Activated T-helper 9 cell treated with anti-CD3 and anti-CD28 coated beads, Interleukin-2, amount 50 U/mL, for 16 hours (primary cell): ENCODE data around the gene ZFP36.

Experiments used
- DNase-seq: peaks from one replicate; pipeline ENCODE4 v3.0.0-alpha.2; 2020; ENCODE audit warnings: low read depth

Gene ZFP36

DNA sequence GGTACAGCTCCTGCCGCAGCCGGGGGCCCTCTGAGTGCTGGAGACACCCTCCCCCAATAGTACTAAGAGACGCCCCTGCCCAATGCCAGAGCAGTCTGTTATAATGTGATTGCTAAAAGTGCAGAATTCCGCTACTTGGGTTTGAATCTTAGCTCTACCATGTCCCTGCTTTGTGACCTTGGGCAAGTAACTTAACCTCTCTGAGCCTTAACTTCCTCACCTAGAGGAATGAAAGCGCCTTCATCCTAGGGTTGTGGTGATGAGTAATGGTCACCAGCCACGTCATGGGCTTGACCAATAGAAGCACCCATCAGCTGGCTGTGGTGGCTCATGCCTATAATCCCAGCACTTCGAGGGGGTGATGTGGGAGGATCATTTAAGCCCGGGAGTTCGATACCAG, 12.4 kb downstream of the ZFP36 start:
- DNase-seq: no peak

DNA sequence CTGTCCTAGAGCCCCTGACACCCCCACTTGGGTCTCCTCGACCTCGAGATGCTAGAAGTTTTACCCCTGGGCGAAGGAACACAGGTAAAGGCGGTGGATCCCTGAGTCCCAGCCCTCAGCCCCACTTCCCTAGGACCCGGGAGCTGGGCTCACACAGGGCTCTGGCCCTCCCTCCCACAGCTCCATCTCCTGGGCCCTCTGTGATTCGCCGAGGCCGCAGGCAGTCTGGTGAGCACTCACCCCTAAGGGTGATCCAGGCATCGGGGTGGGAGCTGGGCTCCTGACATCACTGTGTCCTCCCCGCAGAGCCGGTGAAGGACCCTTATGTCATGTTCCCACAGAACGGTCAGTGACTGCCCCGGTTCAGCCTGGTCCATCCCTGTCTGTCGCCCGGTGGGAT, 14.1 kb downstream of the ZFP36 start:
- DNase-seq: no peak

DNA sequence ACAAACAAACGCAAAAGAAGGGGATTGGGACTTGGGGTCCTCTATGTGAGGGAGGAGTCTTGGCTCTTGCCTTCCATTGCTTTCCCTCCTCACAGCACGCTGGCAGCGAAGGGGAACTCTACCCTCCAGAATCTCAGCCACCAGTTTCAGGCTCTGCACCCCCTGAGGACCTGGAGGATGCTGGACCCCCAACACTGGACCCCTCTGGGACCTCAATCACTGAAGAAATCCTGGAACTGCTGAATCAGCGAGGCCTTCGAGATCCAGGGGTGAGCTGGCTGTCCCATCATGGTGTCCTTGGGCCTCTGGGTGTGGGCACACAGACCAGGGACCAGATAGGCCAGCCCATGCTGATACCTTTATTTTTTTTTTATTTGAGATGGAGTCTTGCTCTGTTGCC, 15.4 kb downstream of the ZFP36 start:
- no peak for DNase-seq

DNA sequence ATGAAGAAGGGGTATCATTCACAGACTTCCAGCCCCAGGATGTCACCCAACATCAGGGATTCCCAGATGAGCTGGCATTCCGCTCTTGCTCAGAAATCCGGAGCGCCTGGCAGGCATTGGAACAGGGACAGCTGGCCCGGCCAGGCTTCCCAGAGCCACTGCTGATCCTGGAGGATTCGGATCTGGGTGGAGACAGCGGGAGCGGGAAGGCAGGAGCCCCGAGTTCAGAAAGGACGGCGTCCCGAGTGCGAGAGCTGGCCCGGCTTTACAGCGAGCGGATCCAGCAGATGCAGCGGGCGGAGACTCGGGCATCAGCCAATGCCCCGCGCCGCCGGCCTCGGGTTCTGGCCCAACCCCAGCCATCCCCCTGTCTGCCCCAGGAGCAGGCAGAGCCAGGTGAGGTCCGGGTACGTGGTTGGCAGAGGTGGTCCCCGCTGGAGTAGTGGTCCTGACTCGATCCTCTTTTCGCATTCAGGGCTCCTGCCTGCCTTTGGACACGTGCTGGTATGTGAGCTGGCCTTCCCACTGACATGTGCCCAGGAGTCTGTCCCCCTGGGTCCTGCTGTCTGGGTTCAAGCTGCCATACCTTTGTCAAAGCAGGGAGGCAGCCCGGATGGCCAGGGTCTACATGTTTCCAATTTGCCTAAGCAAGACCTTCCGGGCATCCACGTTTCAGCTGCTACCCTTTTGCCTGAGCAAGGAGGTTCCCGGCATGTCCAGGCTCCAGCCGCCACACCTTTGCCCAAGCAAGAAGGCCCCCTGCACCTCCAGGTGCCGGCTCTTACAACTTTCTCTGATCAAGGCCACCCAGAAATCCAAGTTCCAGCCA, 16.8 kb downstream of the ZFP36 start:
- DNase-seq: no peak

DNA sequence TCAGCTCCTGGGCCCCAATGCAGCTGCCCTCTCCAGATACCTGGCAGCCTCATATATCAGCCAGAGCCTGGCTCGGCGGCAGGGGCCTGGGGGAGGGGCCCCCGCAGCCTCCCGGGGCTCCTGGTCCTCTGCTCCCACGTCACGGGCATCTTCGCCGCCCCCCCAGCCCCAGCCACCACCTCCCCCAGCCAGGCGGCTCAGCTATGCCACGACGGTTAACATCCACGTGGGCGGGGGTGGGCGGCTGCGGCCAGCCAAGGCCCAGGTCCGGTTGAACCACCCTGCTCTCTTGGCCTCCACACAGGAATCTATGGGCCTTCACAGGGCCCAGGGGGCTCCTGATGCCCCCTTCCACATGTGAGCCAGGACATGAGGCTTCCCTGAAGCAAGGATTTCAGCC, 18.3 kb downstream of the ZFP36 start:
- no peak for DNase-seq

DNA sequence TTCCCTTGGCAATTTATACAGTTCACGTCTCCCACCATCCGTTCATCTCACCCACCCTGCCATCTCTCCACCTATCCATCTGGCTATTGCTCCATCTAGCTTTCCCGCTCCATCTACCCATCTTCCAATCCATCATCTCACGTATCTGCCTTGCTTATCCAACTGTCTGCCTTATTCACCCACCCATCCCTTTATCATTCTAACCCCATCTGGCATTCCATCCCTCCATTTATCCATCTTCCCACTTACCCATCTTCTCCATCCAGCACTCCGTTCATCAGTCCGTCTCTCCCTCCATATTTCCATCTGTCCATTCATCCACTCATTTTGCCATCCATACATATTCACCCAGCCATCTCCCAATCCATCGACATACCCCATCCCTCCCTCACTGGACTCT, 19.1 kb downstream of the ZFP36 start:
- DNase-seq: no peak

DNA sequence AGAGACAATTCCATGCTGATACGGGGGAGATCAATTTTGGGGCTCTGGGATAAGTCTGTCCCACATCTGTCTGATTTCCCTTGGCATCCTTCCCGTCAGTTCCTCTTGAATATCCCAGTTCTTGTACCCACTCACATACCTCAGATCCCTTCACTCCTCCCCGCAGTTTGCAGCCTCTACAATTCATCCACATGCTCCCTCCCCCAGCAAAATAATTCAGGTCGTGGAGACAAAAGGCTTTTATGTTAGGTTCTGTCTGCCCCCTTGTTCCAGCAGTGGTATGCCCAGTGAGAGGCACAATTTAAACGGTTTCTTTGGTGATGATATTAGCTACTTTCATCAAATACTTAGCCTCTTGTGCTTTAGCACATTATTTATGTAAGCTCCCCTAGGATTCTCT, 19.5 kb downstream of the ZFP36 start:
- DNase-seq: no peak

DNA sequence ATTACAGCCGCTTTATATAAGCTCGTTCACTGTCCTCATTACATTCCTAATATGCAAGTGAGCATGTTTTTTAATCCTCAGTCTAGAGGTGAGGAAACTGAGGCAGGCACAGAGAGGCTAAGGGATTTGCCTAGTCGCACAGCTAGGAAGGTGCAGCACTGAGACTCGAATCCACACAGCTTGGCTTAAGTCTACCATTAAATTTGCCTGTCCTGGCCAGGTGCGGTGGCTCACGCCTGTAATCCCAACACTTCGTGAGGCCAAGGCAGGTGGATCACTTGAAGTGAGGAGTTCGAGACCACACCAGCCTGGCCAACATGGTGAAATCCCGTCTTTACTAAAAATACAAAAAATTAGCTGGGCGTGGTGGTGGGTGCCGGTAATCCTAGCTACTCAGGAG, 21.1 kb downstream of the ZFP36 start:
- no peak for DNase-seq

DNA sequence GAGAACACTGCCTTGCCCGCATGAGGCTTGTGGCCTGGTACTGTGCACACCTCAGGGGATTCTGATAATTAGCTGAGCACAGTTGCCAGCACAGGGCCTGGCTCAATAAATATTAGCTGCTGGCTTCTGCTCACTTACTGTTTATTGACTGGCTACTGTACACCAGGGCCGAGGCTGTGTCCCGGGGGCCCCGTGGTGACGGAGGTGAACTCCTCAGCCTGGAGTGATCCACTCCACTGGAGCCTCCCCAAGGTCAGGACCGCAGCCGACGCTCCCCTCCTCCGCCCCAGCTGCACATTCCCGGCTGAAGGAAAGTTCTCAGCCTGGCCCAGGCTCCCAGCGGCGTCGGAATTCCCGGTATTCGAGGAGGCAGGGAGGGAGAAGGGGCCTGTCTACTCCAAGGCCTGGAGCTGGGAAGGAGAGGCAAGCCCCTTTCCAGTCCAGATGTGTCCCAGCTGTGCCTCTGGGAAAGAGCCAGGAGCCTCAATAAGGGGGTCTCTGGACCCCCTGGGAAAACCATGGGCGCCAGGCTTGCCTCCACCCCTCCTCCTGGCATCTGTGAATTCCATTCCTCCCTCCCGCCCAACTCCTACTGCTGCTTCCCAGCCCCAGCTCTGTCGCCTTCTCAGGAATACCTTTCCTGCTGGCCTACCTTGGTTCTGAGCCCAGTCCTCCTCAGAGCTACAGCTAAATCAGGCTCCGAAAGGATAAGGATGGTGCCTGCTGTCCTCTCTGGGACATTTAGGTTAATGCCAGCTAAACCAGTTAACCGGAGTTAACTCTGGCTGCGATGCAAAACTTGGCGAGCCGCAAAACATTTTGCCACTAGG, 21.9 kb downstream of the ZFP36 start:
- DNase-seq: no peak

DNA sequence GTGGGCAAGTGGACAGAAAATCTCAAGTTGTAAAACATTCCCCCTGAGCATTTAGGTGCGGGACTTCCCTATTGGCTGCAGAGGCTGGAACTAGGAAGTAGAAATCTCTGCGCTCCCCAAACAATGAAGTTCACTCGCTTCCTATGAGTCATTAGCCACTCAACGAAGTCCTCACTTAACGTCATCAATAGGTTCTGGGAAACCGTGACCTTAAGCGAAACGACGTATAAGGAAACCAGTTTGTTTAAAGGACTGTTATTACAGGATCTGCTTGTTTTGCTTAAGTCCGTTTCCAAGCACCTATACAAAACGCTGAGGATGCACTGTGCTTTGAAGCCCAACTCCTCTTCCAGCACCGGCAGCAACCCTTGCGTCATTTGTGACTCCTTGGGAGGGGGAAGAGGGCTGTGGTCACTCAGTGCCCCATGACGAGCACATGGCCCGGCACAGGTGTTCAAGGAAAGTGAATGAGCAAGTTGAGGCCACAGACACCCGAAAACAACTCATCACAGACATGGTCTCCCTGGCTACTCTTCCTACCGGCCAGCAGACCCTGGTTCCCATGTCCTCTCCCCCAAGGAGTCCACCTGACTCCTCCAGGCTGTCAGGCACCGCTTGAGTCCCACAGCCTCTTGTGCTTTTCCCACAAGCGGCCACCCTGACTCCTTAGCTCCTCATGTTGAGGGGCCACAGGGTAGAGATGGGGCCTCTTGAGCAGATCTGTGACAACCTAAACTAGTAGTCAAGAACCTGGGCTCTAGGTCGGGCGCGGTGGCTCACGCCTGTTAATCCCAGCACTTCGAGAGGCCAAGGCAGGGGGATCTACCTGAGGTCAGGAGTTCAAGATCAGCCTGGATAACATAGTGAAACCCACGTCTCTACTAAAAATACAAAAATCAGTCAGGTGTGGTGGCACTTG, 24.3 kb downstream of the ZFP36 start:
- peak; percentile 64 for DNase-seq

DNA sequence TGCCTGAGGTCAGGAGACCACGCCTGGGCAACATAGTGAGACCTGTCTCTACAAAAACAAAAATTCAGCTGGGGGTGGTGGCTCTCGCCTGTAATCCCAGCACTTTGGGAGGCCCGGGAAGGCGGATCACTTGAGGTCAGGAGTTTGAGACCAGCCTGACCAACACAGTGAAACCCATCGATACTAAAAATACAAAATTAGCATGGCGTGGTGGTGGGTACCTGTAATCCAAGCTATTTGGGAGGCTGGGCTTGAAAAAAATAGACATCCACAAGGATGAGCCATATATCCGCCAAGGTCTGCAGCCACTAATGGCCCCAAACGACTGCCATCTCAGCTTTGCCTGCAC, 26.0 kb downstream of the ZFP36 start:
- DNase-seq: no peak

DNA sequence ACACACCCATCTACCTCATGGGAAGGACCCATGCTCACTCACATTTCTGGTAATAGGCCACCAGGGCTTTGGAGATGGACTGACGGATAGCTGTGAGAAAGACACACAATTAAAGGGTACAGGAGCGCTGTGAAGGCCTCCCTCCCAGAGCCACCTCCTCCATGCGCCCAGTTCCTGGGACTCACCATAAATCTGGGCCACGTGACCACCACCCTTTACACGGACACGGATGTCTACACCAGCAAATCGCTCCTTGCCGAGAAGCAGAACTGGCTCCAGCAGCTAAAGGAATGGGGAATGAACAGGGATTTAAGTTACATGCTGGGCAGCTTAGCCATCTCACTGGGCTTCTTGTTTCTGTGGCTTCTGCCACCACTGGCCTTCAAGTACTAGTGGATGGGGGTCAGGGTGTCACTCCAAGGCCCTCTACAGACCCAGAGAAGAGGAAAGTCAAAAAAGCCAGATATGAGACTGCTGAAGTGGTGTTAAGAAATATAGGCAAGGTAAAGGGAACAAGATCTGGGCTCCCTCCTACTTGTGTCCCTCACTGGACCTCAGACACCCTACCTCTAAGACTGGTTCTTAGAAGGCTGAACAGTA, 26.9 kb downstream of the ZFP36 start:
- DNase-seq: no peak

DNA sequence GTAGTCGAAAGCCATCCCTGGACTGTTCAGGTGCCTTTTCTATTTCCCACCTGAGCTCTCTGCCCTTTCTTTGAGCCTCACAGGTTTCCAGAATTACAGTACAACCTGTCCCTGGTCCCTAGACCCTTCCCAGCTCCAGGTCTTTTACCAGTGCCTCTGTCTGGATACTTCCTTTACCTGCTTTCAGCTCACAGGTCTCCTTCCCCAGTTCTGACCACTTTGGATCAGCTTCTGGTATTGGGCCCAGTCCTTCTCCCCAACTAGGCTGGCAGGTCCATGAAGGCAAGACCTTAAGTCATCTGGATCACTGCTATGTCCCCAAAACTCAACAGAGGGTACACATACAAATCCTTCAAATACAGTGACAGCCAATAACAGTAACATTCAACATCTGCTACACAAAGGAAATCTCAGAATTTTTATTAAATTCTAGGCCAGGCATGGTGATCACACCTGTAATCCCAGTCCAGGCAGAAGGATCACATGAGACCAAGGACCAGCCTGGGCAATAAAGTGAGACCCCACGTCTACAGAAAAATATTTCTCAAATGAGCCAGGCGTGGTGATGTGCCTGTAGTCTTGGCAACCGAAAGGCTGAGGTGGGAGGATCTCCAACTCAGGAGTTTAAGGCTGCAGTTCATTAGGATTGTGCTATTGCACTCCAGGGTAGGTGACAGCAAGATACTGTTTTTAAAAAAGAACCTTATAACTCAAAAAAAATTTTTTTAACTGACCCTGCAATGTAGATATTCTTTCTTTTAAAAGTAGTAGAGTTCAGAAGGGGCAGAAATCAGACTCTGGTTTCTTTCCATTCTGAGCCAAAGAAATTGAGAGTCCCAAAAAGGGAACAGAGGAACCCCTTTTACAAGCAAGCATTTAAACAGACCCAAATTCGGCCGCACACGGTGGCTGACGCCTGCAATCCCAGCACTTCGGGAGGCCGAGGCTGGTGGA, 27.8 kb downstream of the ZFP36 start:
- no peak for DNase-seq

DNA sequence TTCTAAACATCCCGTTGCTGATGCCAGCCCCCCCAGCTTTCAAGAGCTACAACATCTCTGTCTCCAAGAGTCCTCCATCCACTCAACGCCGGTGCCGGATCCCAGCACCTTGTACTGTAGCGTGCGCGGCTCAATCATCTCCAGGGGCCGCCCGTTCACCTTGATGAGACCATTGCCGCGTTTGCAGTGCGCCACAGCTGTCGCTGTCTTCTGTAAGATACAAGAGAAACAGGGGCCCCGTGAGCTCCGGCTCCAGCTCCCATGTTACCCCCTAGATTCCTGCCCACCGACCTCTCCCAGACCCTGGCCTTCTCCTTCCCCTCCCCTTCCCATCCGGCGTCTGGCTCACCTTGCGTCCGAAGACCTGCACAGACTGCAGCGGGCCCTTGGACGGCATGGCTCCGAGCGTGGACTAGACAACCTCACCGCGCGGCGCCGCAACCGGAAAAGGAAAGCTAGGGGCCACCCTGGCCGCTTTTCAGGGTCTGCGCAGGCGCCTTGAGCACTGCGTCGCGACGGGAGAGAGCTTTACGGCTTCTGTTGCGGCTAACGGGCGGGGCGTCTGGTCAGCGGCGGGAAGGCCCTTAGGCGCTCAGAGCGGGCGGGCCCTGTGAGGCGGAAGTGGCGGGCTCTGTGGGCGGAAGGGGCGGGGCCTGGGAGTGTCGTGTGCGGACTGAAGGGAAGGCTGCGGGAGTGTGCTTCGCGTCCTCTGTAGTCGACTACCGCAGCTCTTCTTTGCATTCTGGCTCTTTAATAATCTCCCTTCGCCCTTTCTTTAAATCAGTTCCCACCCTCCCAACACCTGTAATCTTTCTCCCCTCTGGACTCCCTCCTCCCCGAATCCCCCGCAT, 29.1 kb downstream of the ZFP36 start, which contains the start of gene RPS16:
TSS of gene RPS16 (minus strand) at position 451 of the 851 bp plus-strand sequence. CDS start at position 397, 54 bp downstream.
- DNase-seq: peak; percentile 100

DNA sequence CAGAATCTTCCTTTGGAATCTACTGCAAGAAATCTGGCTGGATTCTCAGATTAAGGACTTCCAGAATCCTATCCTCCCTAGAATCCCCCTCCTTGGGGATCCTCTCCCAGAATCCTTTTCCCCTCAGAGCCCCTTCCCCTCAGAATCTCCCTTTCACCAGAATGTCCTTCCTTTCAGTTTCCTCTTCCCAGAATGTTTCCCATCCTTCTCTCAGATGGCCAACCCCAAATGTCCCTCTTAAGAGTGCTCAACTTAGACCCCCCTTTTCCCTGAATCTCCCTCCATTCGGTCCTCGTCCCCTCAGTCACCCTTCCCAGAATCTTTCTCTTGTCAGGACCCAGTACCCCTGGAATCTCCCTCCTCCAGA, 29.7 kb downstream of the ZFP36 start:
- no peak for DNase-seq

DNA sequence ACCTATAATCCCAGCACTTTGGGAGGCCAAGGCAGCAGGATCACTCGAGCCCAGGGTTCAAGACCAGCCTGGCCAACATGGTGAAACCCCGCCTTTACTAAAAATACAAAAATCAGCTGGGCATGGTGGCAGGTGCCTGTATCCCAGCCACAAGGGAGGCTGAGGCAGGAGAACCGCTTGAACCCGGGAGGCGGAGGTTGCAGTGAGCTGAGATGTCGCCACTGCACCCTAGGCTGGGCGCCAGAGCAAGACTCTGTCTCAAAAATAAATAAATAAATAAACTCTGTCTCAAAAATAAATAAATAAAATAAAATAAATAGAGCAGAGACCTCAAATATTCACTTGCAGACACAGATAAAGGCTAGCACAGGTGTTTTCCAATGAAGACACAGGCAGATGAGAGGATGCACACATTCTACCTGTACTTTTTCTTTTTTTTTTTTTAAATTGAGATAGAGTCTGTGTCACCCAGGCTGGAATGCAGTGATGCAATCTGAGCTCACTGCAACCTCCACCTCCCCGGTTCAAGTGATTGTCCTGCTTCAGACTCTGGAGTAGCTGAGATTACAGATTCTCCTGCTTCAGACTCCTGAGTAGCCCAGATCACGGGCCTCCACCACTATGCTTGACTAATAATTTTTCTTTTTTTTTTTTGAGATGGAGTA, 31.8 kb downstream of the ZFP36 start:
- no peak for DNase-seq

DNA sequence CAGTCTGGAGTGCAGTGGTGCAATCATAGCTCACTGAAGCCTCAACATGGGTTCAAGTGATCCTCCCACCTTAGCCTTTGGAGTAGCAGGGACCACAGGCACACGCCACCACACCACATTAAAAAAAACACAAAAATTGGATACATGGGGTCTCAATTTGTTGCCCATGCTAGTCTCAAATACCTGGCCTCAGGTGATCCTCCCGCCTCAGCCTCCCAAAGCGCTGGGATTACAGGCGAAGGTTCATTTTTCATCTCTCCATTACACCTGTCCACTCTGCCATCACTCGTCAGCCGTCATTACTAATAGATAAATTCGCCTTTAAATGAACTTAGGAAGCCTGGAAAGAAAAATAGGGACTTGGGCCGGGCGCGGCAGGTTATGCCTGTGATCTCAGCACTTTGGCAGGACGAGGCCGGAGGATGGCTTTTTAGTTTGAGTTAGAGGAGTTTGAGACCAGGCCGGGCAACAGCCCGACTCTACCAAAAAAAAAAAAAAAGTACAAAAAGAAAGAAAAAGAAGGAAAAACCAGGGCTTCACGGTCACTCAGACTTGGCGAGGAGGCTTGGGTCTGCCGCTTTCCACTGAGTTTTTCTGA, 38.0 kb downstream of the ZFP36 start:
- no peak for DNase-seq

DNA sequence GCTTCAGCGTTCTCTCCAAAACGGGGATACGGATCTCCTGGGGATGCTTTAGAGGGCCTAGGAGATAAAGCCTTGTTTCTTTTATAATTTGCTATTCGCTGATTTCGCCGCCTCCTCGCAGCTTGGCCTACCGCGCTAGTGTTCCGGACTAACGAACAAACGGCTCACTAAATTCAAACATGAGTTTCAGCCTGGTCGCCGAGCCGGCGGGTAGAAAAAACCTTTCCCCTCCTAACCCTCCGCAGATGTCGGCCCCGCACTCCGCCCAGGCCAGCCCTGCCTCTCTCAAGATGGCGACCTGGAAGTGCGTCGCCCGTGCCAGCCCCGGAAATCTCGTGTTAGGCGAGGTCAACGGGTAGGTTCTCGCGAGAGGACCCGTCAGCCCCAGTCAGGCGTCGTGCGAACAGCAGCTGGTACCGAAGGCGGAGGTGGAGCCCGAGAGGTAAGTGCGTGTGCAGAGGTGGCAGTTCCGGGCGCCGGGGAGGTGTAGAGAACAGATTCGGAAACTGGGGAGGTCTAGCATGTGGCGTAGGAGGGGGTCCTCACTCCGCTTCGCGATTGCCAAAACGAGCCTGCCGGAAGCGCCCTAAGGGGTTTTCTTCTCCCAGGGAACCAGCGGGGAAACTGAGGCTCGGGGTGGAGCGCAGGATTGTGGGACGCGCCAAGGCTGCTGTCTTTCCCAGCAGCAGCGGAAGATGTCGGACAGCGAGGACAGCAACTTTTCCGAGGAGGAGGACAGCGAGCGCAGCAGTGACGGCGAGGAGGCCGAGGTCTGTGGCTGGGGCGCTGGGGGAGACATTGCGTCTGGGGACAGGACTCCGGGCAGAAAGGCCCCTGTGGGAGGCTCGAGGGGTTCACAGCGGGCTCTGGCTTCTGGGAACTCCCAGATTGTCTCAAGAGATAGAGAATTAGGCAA, 38.8 kb downstream of the ZFP36 start, which contains the start of gene SUPT5H:
TSS of gene SUPT5H (plus strand) at position 387 of the 916 bp plus-strand sequence. CDS start at position 696, 309 bp downstream.
- peak; percentile 96 for DNase-seq
